NCI-H2107 (cell line): ENCODE data around the gene RAN.
"Not testable (repeated sequence)": the region's sequence is repeated elsewhere in the genome, so short reads cannot be mapped to it uniquely, and the experiment has no call there.

Experiments used
- DNase-seq: peaks from one replicate; lab custom pipeline; 2025; lab: John Stamatoyannopoulos, UW

The RAN gene

GRCh38 chr12:130871286-130872178, at the start of gene RAN:
Gene RAN (plus strand): TSS chr12:130872066. CDS start chr12:130872594, 528 bp downstream.
- peak; percentile 94 for DNase-seq

- no peak for DNase-seq
Observed at GRCh38 chr12:130825771-130826150, 46.1 kb upstream of the RAN start.

GRCh38 chr12:130826151-130826801, 45.6 kb upstream of the RAN start:
- no peak for DNase-seq

- no peak for DNase-seq
Observed at GRCh38 chr12:130827432-130827831, 44.4 kb upstream of the RAN start.

- no peak for DNase-seq
Observed at GRCh38 chr12:130828895-130829294, 43.0 kb upstream of the RAN start.

- DNase-seq = no peak
Observed at GRCh38 chr12:130829391-130830245, 42.2 kb upstream of the RAN start.

GRCh38 chr12:130830246-130830551, 41.7 kb upstream of the RAN start:
- peak; percentile 73 for DNase-seq

GRCh38 chr12:130831246-130831645, 40.6 kb upstream of the RAN start:
- no peak for DNase-seq

GRCh38 chr12:130831876-130832405, 39.9 kb upstream of the RAN start:
- no peak for DNase-seq

GRCh38 chr12:130832561-130833209, 39.2 kb upstream of the RAN start:
- DNase-seq = no peak

- no peak for DNase-seq
Observed at GRCh38 chr12:130835011-130835410, 36.9 kb upstream of the RAN start.

GRCh38 chr12:130835436-130835835, 36.4 kb upstream of the RAN start:
- DNase-seq = no peak

- DNase-seq = peak; percentile 13
Observed at GRCh38 chr12:130838284-130838950, 33.4 kb upstream of the RAN start.

- peak; percentile 77 for DNase-seq
Observed at GRCh38 chr12:130838951-130839769, 32.7 kb upstream of the RAN start, which contains the start of gene STX2. Gene STX2 (minus strand): TSS chr12:130839250. CDS start chr12:130839099, 151 bp downstream.

GRCh38 chr12:130839770-130840404, 32.0 kb upstream of the RAN start:
- DNase-seq = no peak

GRCh38 chr12:130846369-130846768, 25.5 kb upstream of the RAN start:
- no peak for DNase-seq

- no peak for DNase-seq
Observed at GRCh38 chr12:130847112-130847511, 24.8 kb upstream of the RAN start.

GRCh38 chr12:130848105-130848504, 23.8 kb upstream of the RAN start:
- not testable (repeated sequence) for DNase-seq

GRCh38 chr12:130848785-130849305, 23.0 kb upstream of the RAN start:
- DNase-seq = not testable (repeated sequence)
